CD4-positive, alpha-beta T cell treated with Interleukin-2 at 100 ng/mL for 4 hours (primary cell): ENCODE data around the gene GRAMD1A.
"Not testable (repeated sequence)": the region's sequence is repeated elsewhere in the genome, so short reads cannot be mapped to it uniquely, and the experiment has no call there.

ENCODE experiments used
- DNase-seq: peaks from one replicate; pipeline ENCODE4 v3.0.0-alpha.2; 2020; ENCODE audit warnings: low spot score

Gene GRAMD1A

GRCh38 chr19:35021016-35021415 lies 20.9 kb downstream of the GRAMD1A start:
- no peak for DNase-seq

- no peak for DNase-seq
Observed at GRCh38 chr19:35021596-35021995, 21.5 kb downstream of the GRAMD1A start.

- DNase-seq = no peak
Observed at GRCh38 chr19:35022460-35022859, 22.3 kb downstream of the GRAMD1A start.

- DNase-seq = no peak
Observed at GRCh38 chr19:35023428-35023827, 23.3 kb downstream of the GRAMD1A start.

GRCh38 chr19:35024095-35024494 lies 24.0 kb downstream of the GRAMD1A start:
- no peak for DNase-seq

GRCh38 chr19:35025969-35026368 lies 25.8 kb downstream of the GRAMD1A start:
- DNase-seq = no peak

GRCh38 chr19:35026418-35026817 lies 26.3 kb downstream of the GRAMD1A start:
- DNase-seq = no peak

GRCh38 chr19:35027009-35027408 lies 26.9 kb downstream of the GRAMD1A start:
- no peak for DNase-seq

- DNase-seq = no peak
Observed at GRCh38 chr19:35027851-35028599, 27.9 kb downstream of the GRAMD1A start.

- DNase-seq = not testable (repeated sequence)
Observed at GRCh38 chr19:35028600-35028885, 28.4 kb downstream of the GRAMD1A start.

GRCh38 chr19:35029275-35029736 lies 29.2 kb downstream of the GRAMD1A start:
- DNase-seq = not testable (repeated sequence)

- DNase-seq = no peak
Observed at GRCh38 chr19:35029737-35030256, 29.7 kb downstream of the GRAMD1A start.

- peak; percentile 67 for DNase-seq
Observed at GRCh38 chr19:35030257-35031071, 30.3 kb downstream of the GRAMD1A start, which contains the start of gene SCN1B. TSS of gene SCN1B (plus strand) at chr19:35030470. CDS start at chr19:35030821, 351 bp downstream.

- no peak for DNase-seq
Observed at GRCh38 chr19:35031072-35031881, 31.2 kb downstream of the GRAMD1A start.

- no peak for DNase-seq
Observed at GRCh38 chr19:35032356-35032865, 32.3 kb downstream of the GRAMD1A start.

GRCh38 chr19:35033067-35034004 lies 33.2 kb downstream of the GRAMD1A start:
- DNase-seq = no peak

- no peak for DNase-seq
Observed at GRCh38 chr19:35034005-35034502, 33.9 kb downstream of the GRAMD1A start.

GRCh38 chr19:35034588-35035382 lies 34.7 kb downstream of the GRAMD1A start:
- no peak for DNase-seq

GRCh38 chr19:35037716-35038622 lies 37.8 kb downstream of the GRAMD1A start:
- DNase-seq = no peak
